GM21526 (cell line): ENCODE measurements around the gene TRIM65.

Source experiments
- ATAC-seq: cut with Tn5 transposase; IDR thresholded peaks from one replicate; pipeline ENCODE4 v1.9.1; 2021; ENCODE audit warnings: moderate library complexity; ENCODE audit not compliant: unreplicated experiment, low FRiP score

Gene TRIM65, protein sequence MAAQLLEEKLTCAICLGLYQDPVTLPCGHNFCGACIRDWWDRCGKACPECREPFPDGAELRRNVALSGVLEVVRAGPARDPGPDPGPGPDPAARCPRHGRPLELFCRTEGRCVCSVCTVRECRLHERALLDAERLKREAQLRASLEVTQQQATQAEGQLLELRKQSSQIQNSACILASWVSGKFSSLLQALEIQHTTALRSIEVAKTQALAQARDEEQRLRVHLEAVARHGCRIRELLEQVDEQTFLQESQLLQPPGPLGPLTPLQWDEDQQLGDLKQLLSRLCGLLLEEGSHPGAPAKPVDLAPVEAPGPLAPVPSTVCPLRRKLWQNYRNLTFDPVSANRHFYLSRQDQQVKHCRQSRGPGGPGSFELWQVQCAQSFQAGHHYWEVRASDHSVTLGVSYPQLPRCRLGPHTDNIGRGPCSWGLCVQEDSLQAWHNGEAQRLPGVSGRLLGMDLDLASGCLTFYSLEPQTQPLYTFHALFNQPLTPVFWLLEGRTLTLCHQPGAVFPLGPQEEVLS

DNA sequence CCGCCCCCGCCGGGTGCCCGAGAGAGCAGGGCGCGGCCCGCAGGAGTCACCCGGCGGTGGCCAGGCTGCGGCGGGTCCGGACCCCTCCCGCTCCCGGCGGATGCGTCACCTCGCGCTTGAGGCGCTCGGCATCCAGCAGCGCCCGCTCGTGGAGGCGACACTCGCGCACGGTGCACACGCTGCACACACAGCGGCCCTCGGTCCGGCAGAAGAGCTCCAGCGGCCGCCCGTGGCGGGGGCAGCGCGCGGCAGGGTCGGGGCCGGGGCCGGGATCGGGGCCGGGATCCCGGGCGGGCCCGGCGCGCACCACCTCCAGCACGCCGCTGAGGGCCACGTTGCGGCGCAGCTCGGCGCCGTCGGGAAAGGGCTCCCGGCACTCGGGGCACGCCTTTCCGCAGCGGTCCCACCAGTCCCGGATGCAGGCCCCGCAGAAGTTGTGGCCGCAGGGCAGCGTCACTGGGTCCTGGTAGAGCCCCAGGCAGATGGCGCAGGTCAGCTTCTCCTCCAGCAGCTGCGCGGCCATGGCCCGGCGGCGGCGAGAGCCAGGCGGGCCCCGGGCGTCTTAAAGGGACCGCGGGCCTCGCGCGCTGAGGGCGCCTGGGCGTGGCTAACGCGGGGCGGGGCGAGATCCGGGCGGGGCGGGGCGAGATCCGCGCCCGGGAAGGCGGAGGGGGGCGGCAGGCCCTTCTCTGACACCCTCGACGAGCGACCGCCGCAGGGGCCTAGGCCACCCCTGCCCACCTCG lies at the start of gene TRIM65:
TRIM65 (minus strand) TSS at position 537 of the 745 bp plus-strand sequence; CDS start at position 523, 14 bp downstream.
- peak; percentile 47 for ATAC-seq

DNA sequence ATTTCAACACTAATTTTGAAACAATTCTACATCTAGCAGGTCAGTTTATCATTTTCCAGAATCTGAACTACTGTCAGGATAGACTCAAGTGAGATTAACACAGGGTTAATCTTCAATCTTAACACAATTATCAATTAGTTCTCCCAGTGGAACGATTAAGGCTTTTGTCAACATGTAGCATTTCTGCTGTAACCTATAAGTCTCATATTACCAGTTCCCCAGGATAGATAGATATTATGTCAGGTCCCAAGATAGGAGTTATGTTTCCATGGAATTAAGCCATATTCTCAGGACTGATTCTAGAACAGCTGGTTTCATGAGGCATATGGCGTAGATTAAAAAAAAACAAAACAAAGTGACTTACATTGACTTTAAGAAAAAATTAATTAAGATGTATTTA lies 48.5 kb upstream of the TRIM65 start:
- ATAC-seq = no peak

DNA sequence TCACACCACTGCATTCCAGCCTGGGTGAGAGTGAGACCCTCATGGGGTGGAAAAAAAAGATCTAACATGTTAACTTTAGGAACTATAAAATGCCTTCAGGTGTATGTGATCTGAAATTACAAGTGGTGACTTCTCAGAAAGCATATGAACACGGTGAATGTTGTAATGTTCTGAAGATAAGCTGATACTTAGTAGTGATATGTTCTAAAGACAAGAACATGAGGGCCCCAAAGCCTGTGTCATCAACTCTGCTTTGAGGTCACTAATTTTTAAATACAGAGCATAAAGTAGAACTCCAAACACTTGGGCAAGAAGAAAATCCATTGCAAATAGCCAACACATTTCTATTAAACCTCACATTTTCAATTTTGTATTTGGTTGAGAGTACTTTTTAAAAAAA lies 46.7 kb upstream of the TRIM65 start:
- no peak for ATAC-seq

DNA sequence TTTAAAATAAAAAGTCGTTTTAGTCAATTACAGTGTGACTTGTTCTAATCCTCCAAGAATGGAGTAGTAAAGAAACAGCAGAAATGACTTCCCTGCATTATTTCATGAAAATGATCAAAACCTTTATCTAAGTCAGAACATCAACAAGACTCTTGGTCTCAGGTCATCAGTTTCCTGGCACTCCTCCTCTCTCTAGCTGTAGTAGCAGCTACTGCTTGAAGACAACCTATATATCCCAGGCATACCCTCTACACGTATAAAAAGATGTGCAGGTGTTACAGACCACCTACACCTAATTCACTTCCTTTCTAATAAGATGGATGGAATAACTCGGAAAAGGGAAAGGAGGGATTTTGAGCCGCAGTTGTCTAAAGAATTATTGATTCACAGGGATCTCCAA lies 45.7 kb upstream of the TRIM65 start:
- ATAC-seq = no peak

DNA sequence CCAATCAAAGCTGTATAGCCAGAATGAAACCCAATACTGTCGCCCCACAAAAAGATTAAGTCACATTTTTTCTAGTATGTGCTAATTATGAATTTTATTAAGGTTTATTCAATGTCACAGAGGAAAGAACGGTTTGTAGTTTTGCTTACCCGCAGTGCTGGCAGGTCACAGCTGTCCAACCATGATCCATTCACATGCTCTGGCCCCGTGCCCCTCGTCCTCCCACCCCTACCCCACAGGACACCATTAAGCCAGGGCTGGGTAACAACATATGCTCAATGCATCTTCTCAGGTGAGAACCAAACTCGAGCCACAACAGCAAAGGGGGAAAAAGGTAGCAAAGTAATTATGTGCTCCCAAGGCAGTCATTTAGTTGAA lies 44.7 kb upstream of the TRIM65 start:
- no peak for ATAC-seq

DNA sequence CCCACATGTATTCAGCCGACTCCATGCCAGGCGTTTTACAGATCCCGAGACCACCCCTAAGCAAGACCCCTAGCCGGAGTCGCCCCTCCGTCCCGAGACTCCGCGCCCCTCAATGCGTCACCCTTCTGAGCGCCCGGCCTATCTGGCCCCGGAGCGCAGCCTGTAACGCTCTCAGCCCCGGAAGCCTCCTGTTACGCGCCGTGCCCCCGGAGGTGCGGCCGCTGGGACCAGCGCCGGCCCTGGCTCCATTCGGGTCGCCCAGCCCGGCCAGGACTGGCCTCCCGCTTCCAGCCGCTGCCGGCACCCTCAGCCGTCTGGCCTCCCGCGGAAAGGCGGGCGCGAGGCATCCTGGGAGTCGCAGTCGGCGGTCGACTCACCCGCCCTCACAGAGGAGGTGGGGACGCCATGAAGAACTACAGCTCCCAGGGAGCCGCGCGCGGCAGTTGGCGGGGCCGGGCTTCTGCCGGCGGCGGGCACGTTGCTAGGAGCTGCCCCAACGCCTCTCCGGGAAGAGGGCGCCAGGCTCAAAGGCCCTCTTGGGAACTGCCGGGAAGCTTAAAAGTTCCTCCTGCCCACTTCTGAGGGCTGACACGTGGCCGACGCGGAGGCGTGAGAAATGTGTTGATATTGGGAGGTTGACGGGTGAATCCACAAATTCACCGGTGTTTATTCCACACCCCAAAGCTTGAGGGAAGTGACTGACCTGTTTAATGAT lies 44.1 kb upstream of the TRIM65 start, which contains the start of gene FBF1:
FBF1 (minus strand) TSS at position 316 of the 715 bp plus-strand sequence. CDS start 2,893 bp downstream, outside the sequence.
- ATAC-seq = peak; percentile 85

DNA sequence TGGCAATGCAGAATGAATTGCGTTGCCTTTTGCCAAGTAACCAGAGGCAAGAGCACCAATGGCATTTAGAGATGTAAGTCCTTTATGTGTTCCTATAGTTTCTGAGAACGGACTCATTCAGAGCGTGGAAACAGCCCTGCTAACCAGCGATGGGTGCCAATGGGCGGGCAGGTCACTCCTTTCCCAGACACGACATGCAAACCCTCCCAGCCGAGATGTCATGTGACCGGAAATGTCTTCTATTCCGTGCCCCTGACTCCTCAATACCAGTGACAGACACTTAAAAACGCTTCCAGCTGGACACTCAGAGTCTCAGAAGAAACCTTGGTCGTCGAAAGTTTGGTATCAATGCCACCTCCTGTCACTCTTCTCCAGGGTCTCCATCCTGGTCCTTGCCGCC lies 40.9 kb upstream of the TRIM65 start:
- no peak for ATAC-seq

DNA sequence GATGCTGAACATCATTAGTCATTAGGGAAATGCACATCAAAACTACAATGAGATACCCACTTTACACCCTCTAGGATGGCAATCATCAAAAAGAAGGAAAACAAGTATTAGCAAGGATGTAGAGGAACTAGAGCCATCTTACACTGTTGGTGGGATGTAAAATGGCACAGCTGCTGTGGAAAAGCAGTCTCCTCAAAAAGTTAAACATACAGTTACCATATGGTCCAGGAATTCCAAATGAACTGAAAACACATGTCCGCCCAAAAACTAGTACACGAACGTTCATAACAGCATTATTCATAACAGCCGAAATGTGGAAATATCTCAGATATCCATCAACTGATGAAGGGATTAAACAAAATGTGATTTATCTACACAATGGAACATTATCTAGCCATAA lies 37.1 kb upstream of the TRIM65 start:
- ATAC-seq = no peak

DNA sequence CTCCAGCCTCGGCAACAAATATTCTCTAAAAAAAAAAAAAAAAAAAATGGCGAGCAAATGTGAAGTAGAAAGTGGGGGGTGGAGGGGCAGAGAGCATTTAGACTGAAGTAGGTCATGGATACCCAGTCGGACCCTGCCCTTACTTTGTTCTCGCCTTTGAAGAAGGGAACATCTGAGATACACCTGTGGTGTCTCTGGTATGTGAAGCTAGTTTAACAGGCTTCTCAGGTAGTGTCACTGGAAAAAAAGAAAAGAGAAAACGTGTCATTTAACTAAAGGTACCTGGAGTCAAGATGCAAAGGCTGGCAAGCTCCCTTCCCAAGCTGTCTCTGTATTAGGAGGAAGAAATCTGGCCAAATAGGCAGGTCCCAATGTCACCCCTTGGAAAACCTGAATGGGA lies 36.1 kb upstream of the TRIM65 start:
- ATAC-seq = no peak

DNA sequence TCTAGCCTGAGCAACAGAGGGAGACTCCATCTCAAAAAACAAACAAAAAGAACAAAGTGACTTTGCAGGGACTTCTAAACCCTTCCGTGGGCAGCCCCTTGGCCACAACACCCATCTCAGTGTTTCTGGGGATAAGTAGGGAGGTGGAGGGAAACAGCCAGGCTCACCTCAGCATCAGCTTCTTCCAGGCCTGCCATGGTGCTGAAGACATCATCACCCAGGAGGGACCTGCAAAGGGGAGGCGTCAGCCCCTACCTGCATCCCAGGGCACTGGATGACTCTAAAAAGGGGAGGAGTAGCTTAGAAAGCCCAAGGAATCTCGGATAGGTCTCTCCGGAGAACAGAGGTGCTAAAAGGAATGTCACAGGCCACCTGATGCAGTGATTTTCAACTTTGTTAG lies 34.3 kb upstream of the TRIM65 start:
- no peak for ATAC-seq

DNA sequence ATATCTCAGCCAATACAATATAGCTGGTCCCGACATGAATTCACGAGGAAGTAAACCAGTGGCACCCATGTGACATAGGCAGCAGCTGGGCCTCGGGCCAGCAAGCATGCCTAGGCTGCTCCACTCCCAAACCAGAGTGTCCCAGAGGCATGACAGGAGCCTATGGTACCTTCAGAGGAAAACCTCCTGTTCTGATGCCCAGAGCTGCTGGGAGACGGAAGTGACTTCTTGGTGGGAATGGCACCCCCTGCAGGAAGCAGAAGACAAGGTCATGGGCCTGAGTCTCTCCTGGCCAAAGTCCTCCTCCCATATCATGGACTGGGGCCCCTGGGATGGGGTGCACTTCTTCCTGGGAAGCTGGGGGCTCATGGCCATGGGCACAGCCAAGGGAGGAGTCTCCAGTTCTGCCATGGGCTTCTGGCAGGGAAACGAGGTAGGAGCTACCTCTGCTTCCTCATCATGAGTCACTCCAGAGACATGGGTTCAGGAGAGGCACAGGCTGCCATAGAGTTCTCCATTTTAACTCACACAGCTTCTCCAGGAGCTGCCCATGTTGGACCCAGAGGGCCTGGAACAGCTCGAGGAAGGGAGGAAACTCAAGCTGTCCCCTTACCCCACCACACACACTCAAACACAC lies 30.7 kb upstream of the TRIM65 start:
- no peak for ATAC-seq

DNA sequence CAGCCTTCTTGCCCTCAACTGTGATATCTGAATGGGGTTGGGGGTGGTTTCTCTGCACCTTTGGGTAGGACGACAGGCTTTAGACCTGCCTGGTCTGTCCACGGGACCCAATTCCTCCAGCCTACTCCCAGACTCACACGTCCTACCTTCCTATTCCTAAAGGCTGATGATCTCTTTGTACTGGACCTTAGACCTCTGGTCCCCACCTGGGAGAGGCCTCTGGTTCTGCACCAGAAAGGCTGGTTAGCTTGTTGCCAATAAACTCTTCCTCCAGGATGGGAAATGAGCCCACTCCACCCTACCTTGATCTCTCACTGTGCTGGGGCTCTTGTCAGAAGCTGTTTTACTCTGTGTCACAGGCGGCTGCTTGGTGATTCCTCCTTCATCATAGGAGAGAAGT lies 29.7 kb upstream of the TRIM65 start:
- ATAC-seq = no peak

DNA sequence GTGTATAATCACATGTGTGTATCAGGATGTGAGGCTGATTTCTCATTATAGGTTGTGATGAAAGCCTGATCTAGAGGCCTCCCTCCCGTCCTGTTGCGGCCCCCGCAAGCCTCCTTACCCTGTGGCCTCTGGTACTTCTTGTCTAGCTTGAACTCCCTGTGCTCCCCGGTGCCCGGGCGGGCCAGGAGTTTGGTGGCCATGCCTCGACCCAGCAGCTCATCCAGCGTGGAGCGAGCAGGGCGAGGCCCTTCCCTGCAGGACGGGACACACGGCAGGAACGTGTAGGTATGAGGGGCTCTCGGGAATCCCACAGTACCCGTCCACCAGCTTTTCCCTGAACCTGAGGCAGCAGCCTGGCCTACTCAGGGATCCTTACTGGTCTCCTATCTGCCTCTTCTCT lies 29.2 kb upstream of the TRIM65 start:
- ATAC-seq = no peak

DNA sequence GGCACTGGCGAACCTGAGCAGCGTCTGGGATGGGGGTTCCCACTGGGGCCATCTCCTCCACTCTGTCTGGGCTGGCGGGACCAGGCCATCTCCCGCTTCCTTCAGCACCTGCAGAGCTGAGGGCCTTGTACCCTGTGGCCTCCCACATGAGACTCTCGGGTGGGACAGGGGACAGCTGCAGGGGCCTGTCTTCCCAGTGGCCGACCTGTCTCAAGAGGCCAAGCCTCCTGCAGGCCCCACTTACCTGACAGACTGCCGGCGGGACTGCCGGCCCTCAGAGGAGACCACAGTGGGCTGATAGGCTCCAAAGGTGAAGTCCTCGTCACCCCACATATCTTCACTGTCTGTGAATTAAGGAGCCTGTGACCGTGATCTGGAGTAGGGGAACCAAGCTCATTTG lies 28.4 kb upstream of the TRIM65 start:
- ATAC-seq = no peak

DNA sequence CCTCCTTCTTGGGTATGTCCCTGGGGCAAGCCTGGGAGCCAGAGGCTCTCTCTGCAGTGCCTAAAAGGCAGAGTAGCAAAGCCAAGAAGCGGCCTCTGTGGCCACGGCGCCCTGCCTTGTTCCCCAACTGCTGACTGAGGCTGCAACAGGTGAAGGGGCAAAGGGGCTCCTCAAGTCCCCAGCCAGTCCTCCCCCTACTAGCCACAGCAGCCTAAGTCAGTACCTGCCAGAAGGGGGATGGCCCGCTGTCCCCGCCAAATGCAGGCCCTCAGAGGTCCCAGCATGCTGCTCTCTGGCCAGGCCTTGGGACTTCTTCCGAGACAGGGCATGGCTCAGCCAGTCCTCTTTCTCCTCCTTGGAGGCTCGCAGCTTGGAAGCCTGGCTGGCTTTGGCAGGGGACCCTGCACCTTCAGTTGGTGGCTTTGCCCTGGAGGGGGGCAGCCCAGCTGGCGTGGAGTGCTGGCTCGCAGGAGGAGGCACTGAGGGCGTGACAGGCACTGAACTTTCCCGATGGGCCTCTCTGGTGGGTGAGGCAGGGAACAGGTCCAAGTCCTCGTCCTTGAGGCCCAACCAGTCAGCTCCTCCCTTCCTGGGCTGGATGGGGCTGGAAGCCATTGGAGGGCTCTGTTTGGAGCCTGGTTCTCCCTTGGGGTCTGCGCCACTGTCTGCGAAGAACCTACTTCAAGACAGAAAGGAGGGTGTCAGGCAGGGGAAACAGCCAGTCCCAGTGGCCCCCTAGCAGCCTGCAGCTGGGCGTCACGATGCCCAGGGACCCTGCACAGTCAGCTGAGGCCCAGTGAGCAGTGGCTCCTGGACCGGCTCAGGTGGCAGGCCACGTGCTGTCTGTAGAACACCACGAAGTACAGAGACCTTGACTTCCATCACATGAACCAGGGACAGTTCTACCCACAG lies 26.5 kb upstream of the TRIM65 start:
- no peak for ATAC-seq

DNA sequence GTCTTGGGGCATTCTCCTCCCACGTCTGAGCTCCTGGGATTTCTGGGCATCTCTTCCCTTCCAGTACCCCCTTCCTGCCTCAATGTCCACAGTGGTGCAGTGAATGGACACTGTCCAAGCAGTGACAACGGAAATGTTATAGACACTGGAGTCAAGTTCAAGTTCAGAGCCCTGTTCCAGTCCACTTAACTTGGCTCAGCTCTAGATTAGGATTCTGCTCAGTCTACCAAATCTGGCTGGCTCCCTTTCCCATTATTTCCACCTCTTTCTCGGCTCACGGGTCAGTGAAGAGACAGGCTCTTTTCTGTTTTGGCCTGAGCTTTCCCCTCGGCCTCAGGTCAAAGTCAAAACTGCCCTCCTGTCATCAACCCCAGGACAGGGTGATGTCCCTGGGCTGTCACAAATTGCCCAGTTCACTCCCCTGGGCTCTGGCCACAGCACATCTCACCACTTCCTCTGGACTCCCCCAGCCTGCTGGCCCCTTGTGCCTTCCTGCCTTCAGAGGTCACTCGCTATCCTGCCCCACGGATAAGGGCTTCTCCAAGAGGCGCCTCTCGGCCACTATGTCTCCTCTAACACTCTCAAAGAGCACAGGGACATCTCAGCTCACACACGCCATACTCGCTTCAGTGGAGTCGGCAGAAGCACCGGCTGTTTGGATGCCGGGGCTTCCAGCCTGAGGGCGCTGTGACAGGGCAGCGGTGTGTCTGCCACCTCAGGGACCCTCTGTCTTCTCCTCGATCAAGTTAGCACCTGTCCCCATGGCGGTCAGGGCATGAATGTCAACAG lies 25.6 kb upstream of the TRIM65 start:
- ATAC-seq = no peak

DNA sequence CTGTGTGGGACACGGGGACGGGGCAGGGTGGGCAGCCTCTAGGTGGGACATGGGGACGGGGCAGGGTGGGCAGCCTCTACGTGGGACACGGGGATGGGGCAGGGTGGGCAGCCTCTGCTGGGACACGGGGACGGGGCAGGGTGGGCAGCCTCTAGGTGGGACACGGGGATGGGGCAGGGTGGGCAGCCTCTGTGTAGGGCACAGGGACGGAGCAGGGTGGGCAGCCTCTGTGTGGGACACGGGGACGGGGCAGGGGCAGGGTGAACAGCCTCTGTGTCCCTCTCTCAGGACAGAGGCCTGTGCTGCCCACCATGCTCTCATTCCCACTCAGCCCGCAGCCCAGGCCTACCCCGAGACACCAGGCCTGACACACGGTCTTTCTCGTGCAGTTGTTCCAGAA lies 24.8 kb upstream of the TRIM65 start:
- ATAC-seq = no peak

DNA sequence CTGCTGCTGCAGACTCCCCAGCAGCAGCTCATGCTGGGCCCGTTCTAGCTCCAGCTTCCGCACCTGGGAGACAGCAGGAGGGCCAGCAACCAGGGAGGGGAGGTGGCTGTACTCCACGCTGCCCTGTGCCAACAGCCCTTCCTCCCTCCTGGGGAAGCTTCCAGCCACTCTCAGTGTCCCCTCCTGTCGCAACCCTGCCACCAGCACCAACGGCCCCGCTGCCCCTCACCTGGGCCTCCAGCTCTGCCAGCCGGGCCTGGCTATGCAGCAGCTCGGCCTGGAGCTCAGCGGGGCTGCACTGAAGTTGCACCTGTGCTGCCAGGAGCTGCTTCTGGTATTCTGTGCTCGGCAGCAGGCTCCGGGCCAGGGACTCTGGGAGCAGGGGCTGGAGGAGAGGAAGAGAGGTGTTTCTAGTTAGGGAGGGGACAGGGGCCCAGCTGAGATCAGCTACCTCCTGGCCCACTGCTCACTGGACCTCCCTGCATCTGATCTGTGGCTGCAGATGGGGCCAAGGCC lies 23.4 kb upstream of the TRIM65 start:
- no peak for ATAC-seq

DNA sequence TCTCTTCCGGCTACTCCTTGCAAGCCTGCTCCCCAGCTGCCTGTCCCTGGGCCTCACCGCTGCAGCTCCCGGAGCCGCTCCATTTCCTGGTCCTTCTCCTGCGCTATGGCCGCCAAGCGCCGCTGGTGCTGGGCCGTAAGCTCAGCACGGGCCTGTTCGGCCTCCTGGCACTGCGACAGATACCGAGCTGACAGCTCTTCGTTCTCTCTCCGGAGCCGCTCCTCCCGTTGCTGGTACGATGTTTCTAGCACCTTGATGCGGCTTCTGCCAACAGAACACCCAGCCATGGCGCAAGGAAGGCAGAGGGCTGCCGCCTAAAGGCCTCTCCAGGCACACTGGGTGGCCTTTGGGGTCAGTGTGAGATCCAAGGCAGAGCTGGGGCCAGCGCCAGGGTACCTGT lies 22.9 kb upstream of the TRIM65 start:
- ATAC-seq = no peak
